DMS79 treated with DMSO at 0.1 percent for 48 hours (cell line): ENCODE measurements around the gene UBR3.
"Not testable (repeated sequence)": the region's sequence is repeated elsewhere in the genome, so short reads cannot be mapped to it uniquely, and the experiment has no call there.

Source experiments
- DNase-seq: peaks from one replicate; lab custom pipeline; 2025; lab: John Stamatoyannopoulos, UW

Gene UBR3

GRCh38 chr2:169955940-169956339 lies 128.7 kb downstream of the UBR3 start:
- DNase-seq: no peak

GRCh38 chr2:169957219-169957618 lies 130.0 kb downstream of the UBR3 start:
- DNase-seq: not testable (repeated sequence)

- DNase-seq: no peak
These were observed 134.7 kb downstream of the UBR3 start for GRCh38 chr2:169961911-169962310.

- DNase-seq: no peak
These were observed 136.5 kb downstream of the UBR3 start for GRCh38 chr2:169963786-169964185.

DNA sequence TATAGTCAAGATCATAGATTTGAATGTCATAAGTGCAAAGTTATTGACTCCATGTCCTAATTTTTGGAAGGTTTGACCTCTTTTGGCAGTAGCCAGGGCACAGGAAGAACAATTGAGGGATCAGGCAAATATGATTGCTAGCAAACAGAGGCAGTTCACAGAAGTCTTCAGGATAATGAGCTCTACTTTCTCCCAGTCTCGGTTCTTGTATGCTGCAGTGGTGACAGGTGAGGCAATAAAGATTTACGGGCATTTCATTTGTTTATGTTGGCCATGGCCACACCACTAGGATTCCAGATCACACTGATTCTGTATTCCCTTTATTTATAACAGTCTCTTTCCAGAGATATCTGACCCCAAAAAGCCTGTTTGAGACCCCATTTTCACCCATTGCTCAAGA lies 137.5 kb downstream of the UBR3 start:
- no peak for DNase-seq

DNA sequence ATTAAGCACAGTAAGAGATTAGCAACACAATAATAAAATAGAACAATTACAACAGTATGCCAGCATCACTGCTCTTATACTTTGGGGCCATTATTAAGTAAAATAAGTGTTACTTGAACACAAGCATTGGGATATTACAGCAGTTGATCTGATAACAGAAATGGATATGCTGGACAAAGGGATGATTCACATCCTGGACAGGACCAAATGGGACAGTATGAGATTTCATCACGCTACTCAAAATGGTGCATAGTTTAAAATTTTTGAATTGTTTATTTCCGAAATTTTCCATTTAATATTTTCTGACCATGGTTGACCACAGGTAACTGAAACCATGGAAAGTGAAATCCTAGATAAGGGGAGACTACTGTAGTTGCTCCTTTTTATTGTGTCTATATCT lies 138.2 kb downstream of the UBR3 start:
- DNase-seq: no peak

DNA sequence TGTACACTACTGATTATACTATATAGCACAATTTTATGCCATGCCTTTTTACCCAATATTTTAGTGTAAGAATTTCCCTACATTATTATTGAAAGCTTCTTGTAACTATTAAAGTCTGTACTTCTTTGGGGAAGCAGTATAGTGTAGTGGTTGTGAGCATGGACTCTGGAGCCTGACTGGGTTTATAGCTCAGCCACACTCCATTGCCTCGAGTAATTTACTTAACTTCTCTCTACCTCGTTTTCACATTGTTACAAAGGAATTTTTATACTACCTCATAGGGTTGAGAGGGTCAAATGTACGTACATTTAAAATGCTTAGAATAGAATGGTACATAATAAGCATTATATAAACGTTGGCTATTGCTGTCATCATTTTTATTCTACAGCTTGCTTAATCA lies 139.2 kb downstream of the UBR3 start:
- no peak for DNase-seq

- no peak for DNase-seq
These were observed 141.5 kb downstream of the UBR3 start for GRCh38 chr2:169968743-169969142.

- no peak for DNase-seq
These were observed 148.0 kb downstream of the UBR3 start for GRCh38 chr2:169975221-169975620.

- DNase-seq: no peak
These were observed 149.1 kb downstream of the UBR3 start for GRCh38 chr2:169976335-169976851.

- no peak for DNase-seq
These were observed 150.3 kb downstream of the UBR3 start for GRCh38 chr2:169977530-169977929.

GRCh38 chr2:169978402-169979017 lies 151.3 kb downstream of the UBR3 start:
- DNase-seq: no peak

DNA sequence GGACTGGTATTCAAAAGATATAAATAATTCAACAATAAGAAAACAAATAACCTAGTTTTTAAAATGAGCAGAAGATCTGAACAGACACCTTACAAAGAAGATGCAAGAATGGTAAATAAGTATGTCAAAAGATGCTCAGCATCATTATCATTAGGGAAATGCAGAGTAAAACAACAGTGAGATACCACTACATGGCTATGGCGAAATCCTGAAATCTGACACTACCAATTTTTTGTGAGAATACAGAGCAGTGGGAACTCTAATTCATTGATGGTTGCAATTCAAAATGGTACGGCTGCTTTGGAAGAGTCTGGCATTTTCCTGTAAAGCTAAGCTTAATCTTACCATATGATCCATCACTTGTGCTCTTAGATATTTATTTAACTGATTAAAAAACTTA lies 151.8 kb downstream of the UBR3 start:
- no peak for DNase-seq

GRCh38 chr2:169980001-169980400 lies 152.7 kb downstream of the UBR3 start:
- no peak for DNase-seq

GRCh38 chr2:169980643-169981042 lies 153.4 kb downstream of the UBR3 start:
- no peak for DNase-seq

DNA sequence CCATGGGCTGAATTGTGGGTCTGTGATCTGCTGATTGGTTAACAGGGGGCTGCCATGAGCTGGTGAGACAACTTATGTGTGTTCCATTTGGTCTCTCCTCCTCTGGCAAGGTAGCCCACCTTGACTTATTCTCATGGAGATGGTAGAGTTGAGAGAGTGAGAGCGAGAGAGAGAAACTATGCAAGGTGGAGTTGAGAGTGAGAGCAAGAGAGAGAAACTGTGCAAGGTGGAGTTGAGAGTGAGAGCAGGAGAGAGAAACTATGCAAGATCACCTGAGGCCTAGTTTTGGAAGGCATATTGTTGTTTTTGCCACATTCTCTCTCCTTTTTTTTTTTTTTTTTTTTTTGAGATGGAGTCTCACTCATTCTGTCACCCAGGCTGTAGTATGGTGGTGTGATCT lies 155.7 kb downstream of the UBR3 start:
- DNase-seq: no peak

DNA sequence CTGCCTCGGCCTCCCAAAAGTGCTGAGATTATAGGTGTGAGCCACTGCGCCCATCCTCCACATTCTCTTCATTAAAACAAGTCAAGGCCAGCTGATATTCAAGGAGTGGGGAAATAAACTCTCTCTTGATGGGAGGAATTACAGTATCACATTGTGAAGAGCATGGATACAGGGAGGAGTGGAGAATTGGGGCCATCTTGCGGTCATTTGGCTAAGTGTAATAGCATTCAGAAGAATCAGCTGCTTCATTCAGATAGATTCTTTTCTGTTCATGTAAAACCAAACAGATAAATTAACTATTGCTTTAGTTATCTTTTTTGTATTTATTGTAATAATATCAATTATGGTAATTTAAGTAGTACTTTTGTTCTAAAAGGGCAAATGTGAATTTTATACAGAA lies 156.3 kb downstream of the UBR3 start:
- DNase-seq: no peak

DNA sequence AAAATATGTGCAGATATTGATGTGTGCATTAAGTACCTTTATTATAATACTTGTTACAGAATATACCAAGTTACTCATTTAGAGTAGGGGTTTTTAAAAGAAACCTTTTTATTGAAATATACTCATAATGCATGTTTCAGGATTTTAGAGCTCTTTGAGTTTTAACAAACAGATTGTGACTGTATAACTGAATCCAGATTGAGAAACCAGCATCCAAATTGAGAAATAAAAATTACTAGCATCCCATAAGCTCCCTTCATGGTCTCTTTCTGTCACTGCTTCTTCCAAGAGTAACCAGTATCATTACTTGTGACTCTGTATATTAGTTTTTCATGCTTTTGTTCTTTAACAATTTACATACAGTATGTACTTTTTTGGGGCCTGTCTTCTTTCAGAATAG lies 156.9 kb downstream of the UBR3 start:
- DNase-seq: no peak

GRCh38 chr2:169994752-169995151 lies 167.5 kb downstream of the UBR3 start:
- no peak for DNase-seq

- no peak for DNase-seq
These were observed 170.1 kb downstream of the UBR3 start for GRCh38 chr2:169997140-169997887.

GRCh38 chr2:169999054-169999453 lies 171.8 kb downstream of the UBR3 start:
- no peak for DNase-seq

DNA sequence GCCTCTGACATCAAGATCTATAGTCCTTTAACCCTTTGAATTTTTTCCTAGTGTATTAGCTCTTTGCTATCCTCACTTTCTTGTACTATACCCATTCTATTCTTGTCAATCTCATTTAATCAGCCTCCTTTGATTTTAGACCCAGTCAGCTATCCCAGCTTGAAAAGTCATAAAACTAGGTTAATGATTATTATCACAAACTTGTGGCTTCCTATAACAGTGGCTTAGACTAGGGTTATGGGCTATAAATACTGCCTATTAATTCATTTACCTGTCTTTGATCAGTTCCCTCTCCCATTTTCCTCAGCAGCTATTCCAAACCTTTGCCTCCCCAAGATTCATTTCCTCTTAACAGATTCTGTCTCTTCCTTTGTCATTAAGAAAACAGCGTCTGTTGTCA lies 174.8 kb downstream of the UBR3 start:
- DNase-seq: no peak

DNA sequence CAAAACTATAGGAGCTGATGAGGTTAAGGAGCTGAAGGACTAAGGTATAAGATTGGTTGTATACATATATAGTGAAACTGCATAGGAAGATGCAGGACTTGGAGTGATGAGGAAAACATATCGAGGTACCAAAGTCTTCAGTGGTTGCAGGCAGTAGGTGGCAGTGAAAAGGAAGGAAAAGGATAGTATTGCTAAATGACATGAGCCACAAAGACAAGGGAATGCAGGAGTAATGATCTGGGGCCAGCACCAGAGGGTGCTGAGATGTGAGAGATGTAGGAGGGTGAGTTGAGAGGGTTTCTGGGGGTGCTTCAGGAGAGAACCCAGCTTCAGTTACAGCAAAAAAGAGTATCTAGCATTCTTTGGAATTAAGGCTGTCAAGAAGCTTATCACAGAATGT lies 178.4 kb downstream of the UBR3 start:
- no peak for DNase-seq
